NOMO-1 (cell line): ENCODE measurements around the gene ADGRB3.
A peak's percentile ranks its signal among the peaks of the same experiment; 100 is the strongest.

Experiments
- DNase-seq, 2 experiments: peaks; one replicate each; lab custom pipeline; 2025; ENCODE audit not compliant: unreplicated experiment in 2 of 2; lab: John Stamatoyannopoulos, UW

ADGRB3 gene

GRCh38 chr6:68634726-68635411 is at the start of gene ADGRB3:
Gene ADGRB3, plus strand, starts transcription at chr6:68635282. Its CDS starts 3,394 bp downstream, at chr6:68638676.
- DNase-seq = peak; percentile 49 to 67

DNA sequence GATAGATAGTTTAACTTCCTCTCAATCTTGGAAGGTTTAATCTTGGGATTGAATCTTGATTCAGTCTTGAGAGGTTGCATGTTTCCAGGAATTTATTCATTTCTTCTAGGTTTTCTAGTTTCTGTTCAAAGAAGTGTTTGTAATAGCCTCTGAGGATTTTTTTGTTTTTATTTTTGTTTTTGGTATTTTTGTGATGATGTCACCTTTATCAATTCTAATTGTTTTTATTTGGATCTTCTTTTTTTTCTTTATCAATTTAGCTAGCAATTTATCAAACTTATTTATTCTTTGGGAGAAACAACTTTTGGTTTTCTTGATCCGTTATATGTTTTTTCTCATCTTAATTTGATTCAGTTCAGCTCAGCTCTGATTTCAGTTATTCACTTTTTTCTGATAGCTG is 41.5 kb upstream of the ADGRB3 start:
- no peak for DNase-seq

DNA sequence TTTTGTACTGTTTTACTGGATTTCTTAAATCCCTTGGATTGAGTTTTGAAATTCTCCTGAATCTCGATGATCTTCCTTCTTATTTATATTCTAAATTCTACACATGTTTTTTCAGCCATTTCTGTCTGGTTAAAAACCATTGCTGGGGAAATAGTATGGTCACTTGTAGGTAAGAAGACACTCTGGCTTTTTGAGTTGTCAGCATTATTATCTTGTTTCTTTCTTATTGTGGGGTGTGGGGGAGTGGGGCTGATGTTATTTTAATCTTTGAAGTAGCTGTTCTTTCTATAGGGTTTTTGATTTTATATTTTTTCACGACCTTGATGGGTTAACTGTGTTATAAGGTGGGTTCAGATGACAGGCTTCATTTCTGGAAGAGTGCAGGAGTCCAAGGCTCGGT is 37.4 kb upstream of the ADGRB3 start:
- DNase-seq = no peak

GRCh38 chr6:68615938-68616337 is 19.1 kb upstream of the ADGRB3 start:
- DNase-seq = no peak

GRCh38 chr6:68625998-68626397 is 9.1 kb upstream of the ADGRB3 start:
- DNase-seq = no peak

- no peak for DNase-seq
Measured at GRCh38 chr6:68628161-68628560, 6.9 kb upstream of the ADGRB3 start.

- DNase-seq = no peak
Measured at GRCh38 chr6:68632734-68633133, 2.3 kb upstream of the ADGRB3 start.

DNA sequence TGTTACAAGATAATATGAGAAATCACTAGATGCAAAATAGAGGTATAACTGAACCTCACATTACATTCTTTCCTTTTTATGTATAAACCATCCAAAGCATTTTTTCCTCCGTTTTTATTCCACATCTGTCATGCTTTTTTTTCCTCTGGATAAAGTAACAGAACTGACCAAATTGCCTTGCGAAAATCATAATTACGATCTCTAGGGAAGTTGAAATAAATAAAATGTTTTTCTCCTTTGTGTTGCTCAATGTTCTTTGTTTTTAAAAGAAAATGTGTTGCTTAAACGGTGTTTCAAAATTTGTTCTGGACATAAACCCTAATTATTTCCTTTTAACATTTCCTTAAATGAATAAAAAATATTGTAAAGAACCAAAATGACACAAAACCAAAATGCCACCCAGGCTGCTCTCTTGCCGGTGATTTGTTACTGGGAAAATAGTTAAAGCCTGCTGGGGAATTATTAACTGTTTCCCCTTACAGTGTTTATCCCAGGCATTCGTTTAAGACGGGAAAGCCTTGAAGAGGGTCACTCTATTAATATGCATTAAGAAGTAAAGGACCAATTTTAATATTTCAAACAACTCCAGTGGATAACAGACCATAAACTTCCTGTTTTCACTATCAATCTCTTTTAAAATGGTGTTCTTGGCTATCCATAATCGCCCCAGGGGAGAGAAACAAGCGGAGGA is 1.7 kb upstream of the ADGRB3 start:
- DNase-seq = no peak

DNA sequence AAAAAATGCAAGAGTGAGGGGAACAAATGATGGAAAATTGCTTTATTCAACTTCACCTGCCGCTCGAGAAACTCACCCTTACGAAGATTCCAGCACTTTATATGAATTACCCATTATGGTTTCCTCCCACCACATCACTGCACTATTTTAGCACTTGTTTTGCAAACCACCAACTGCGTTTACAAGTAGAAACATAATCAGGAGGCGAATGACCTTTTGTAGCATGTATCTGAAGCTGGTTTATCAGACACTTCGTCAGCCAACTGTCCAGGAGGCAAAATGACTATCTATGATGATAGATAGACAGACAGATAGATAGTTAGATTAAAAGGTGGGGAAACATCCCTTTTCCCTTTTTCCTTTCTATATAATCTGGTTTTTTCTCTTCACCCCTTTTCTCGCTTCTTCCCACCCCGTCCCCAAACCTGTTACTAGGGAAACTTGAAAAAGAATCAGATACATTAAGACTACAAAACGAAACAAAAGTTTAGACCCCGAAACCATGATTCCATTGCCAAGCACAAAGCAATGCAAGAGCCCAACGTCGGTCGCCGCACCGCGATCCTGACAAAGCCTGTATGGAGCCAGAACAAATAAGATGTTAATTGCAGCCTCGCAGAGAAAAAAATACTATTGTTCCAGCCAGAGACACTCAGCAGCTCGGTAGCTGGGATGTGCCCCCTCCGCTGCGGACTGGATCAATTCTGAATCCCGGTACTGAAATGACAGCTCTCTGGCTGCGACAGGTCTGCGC is 933 bp upstream of the ADGRB3 start:
- no peak for DNase-seq

DNA sequence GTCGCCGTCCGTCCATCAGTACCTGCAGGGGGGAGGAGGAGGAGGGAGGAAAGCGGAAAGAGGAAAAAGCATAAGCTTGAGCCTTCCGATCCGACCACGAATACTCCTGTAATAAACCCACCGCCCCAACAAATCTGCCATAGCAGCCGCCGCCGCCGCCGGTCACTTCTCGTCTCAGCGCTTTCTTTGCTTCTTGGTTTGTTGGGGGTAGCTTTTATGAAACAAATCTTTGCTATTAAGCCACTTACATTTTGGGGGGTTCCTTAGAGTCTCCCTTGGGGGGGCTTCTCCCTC is 277 bp downstream of the ADGRB3 start:
- no peak for DNase-seq

DNA sequence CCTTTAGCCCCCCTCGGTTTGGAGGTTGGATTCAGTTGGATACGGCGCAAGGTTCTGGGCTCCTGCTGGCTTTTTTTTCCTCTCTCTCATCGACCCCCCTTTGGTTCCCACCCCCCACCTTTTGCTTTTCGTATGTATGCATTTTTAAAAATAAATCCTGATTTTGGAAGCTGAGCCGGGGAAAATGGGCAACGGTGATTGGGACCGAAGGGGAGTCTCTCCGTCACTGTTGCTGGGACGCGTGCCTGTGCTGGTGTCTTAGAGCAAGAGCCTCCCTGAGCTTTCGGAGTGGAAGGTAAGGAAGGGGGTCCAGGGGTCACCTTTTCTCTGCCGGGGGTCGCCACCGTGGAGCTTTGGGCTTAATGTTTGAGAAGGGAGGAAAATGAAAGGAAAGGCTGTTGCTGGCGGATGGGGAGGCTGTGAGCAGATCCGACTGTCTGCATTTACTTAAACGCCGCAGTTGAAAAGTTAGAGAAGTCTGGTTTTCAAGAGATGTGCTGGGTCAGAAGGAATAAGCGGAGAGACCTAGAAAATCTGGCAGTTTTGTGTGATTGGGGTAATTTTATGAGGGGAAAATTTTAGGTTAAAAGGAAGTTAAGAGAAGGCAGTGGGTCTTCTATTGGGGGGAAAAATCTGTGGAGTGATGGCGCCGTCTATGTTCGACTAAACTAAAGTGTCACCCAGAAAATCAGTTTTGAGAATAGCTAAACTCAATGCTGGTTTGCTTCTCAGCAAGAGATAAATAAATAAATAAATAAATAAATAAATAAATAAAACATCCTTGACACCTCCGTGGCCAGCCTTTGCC is 828 bp downstream of the ADGRB3 start:
- DNase-seq = no peak

- no peak for DNase-seq
Measured at GRCh38 chr6:68636666-68637065, 1.6 kb downstream of the ADGRB3 start.

DNA sequence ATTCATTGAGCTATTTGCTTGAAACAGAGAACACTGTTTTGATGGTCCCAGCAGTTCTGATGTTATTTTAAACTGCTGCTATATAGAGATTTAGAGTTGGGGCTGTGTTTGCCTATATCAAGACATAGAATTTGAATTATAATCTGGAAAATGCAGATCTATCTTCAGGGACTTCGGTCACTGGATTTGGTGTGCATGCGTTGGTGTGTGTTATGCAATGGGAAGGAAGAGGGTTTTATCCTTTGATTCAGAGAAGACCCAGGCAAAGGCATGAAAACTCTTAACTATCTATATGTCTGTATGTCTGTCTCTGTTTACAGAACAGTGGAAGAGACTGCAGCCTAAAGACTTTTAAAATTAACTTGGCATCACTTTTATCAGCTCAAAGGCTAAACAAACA is 2.0 kb downstream of the ADGRB3 start:
- DNase-seq = no peak

GRCh38 chr6:68637782-68638181 is 2.7 kb downstream of the ADGRB3 start:
- DNase-seq = no peak

DNA sequence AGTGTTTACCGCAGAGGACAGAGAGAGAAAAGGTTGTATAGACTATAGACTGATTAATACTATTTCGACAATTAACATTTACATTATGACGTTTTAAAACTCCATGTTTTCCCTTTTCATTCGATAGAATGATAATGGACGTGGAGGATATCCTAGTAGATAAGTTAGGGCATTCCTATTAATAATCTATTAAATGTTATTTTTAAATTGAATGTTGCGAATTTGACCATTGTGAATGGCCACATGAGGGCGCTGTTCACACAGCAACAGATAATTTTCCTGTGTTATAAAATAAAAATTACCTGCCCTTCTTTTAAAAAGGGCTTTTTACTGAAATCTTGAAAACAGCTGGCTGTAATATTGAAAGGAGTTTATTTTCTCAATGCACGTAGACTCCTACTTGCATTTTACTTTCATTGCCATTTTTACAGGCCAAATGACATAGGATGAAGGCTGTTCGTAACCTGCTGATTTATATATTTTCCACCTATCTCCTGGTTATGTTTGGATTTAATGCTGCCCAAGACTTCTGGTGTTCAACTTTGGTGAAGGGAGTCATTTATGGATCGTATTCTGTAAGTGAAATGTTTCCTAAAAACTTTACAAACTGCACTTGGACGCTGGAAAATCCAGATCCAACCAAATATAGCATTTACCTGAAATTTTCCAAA is 3.3 kb downstream of the ADGRB3 start:
- DNase-seq = peak in 1 of 2 experiments; percentile 22

DNA sequence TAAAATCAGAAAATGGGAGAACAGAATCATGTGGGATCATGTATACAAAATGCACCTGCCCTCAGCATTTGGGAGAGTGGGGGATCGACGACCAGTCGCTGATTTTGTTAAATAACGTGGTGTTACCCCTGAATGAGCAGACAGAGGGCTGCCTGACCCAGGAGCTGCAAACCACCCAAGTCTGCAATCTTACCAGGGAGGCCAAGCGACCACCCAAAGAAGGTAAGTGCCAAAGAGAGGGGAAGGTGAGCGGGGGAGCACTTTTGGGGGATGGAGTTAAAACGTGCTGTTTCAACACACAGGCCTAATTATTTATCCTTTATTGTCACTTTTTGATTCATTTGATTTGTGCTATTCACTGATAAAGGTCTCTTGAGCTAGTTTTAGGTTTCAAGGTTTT is 4.1 kb downstream of the ADGRB3 start:
- DNase-seq = no peak

DNA sequence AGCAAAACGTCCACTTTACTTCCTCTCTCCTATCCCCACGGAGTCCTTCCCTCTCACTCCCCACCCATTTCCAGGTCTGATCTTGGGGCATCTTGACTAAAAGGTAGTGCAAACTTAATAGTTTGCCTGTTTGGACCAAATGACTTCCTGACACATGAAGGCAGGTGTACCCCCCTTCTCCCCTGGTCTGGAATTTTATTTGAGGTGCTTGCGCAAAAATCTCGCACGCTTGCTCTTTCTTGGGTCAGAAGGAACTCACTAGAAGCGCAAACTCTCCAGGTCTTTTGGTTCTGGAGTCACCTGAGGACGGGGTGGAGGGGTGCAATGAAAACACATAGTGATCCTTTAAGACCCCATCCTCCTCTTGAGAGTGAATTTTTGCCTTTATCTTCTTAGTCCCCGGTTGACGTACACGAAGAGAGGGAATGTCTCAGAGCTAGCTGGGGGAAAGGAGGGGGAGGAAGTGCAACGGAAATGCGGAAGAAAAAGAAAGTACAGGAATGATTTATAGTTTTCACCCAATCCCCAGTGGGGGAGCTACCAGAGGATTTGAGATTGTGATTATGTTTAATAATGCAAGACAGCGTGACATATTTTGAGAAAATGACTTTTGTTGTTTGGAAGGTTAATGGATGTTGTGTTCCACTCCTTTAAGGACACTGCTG is 4.9 kb downstream of the ADGRB3 start:
- no peak for DNase-seq

GRCh38 chr6:68640491-68640835 is 5.4 kb downstream of the ADGRB3 start:
- no peak for DNase-seq

- DNase-seq = no peak
Measured at GRCh38 chr6:68641172-68641571, 6.1 kb downstream of the ADGRB3 start.

- no peak for DNase-seq
Measured at GRCh38 chr6:68642081-68642480, 7.0 kb downstream of the ADGRB3 start.
